ENCODE results near the gene NUP210.

DNA sequence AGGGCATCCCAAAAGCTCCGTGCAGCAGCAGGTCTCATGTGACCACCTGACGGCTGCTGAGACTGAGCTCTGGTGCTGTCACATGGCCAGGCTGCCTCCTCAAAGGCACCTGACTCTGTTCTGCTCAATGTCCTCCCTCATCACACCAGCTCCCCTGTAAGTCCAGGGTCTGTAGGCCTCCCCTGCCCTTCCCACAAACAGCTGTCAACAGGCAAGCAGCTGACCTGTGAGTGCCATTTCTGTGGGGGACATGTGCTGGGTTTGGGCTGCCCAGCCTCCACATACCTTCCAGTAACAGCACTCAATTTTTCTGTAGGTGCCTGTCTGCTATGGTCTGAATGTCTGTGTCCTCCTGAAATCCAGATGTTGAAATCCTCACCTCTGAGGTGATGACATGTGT, 11.2 kb downstream of the NUP210 start:
- TF ChIP-seq RXRA (IDR thresholded peaks at IDR 0.05) (no peak), HNF4A (conservative IDR thresholded peaks at IDR 0.05) (no peak), HNF4G (IDR thresholded peaks at IDR 0.05) (no peak), TAF1 (conservative IDR thresholded peaks at IDR 0.05) (no peak), SP1 (IDR thresholded peaks at IDR 0.05) (no peak), RAD21 (IDR thresholded peaks at IDR 0.05) (no peak)
- TF ChIP-seq, protein P1, sequence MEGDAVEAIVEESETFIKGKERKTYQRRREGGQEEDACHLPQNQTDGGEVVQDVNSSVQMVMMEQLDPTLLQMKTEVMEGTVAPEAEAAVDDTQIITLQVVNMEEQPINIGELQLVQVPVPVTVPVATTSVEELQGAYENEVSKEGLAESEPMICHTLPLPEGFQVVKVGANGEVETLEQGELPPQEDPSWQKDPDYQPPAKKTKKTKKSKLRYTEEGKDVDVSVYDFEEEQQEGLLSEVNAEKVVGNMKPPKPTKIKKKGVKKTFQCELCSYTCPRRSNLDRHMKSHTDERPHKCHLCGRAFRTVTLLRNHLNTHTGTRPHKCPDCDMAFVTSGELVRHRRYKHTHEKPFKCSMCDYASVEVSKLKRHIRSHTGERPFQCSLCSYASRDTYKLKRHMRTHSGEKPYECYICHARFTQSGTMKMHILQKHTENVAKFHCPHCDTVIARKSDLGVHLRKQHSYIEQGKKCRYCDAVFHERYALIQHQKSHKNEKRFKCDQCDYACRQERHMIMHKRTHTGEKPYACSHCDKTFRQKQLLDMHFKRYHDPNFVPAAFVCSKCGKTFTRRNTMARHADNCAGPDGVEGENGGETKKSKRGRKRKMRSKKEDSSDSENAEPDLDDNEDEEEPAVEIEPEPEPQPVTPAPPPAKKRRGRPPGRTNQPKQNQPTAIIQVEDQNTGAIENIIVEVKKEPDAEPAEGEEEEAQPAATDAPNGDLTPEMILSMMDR (IDR thresholded peaks at IDR 0.05; ENCODE audit: low read depth, low read length, missing input control) = no peak
- TF ChIP-seq, protein P2, sequence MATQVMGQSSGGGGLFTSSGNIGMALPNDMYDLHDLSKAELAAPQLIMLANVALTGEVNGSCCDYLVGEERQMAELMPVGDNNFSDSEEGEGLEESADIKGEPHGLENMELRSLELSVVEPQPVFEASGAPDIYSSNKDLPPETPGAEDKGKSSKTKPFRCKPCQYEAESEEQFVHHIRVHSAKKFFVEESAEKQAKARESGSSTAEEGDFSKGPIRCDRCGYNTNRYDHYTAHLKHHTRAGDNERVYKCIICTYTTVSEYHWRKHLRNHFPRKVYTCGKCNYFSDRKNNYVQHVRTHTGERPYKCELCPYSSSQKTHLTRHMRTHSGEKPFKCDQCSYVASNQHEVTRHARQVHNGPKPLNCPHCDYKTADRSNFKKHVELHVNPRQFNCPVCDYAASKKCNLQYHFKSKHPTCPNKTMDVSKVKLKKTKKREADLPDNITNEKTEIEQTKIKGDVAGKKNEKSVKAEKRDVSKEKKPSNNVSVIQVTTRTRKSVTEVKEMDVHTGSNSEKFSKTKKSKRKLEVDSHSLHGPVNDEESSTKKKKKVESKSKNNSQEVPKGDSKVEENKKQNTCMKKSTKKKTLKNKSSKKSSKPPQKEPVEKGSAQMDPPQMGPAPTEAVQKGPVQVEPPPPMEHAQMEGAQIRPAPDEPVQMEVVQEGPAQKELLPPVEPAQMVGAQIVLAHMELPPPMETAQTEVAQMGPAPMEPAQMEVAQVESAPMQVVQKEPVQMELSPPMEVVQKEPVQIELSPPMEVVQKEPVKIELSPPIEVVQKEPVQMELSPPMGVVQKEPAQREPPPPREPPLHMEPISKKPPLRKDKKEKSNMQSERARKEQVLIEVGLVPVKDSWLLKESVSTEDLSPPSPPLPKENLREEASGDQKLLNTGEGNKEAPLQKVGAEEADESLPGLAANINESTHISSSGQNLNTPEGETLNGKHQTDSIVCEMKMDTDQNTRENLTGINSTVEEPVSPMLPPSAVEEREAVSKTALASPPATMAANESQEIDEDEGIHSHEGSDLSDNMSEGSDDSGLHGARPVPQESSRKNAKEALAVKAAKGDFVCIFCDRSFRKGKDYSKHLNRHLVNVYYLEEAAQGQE (IDR thresholded peaks at IDR 0.05) = no peak
- TF ChIP-seq, protein P3, sequence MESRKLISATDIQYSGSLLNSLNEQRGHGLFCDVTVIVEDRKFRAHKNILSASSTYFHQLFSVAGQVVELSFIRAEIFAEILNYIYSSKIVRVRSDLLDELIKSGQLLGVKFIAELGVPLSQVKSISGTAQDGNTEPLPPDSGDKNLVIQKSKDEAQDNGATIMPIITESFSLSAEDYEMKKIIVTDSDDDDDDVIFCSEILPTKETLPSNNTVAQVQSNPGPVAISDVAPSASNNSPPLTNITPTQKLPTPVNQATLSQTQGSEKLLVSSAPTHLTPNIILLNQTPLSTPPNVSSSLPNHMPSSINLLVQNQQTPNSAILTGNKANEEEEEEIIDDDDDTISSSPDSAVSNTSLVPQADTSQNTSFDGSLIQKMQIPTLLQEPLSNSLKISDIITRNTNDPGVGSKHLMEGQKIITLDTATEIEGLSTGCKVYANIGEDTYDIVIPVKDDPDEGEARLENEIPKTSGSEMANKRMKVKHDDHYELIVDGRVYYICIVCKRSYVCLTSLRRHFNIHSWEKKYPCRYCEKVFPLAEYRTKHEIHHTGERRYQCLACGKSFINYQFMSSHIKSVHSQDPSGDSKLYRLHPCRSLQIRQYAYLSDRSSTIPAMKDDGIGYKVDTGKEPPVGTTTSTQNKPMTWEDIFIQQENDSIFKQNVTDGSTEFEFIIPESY (IDR thresholded peaks at IDR 0.05) = no peak
- TF ChIP-seq, protein P4, sequence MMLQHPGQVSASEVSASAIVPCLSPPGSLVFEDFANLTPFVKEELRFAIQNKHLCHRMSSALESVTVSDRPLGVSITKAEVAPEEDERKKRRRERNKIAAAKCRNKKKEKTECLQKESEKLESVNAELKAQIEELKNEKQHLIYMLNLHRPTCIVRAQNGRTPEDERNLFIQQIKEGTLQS (IDR thresholded peaks at IDR 0.05) = no peak

Data from liver (tissue), 3 donors.